ENCODE data around the gene KCNH2. TPM values are rescaled to one million over a fixed set of nuclear protein-coding genes. Genes with fewer than 3 reads are reported as not detected.
"Not testable (repeated sequence)": the region's sequence is repeated elsewhere in the genome, so short reads cannot be mapped to it uniquely, and the experiment has no call there.

The KCNH2 gene
- 0.94 TPM for total RNA-seq

- peaks cover 34% of the 10 kb centered on the region for H3K4me1 ChIP-seq (ENCODE audit: insufficient read depth, low read length)
- H3K9me3 ChIP-seq (ENCODE audit: low read depth, low read length): no peaks in the 10 kb centered on the region
- no peak within 1 kb of the TSS for H3K4me3 ChIP-seq (ENCODE audit: low read length)
- peaks cover 58% of the 10 kb centered on the region for H3K27me3 ChIP-seq (ENCODE audit: insufficient read depth, low read length)
These were observed at the start of gene KCNH2 for GRCh38 chr7:150978126-150978789. Gene KCNH2, minus strand, starts transcription at chr7:150978321. Its CDS starts 408 bp downstream, at chr7:150977913.

- Histone ChIP-seq H3K4me3 (ENCODE audit: low read length) (peak overlapping the region; percentile 65), H3K4me1 (ENCODE audit: insufficient read depth, low read length) (peaks cover 18% of the 10 kb centered on the region)
- H3K9me3 ChIP-seq (ENCODE audit: low read depth, low read length); H3K27me3 ChIP-seq (ENCODE audit: insufficient read depth, low read length): not testable (repeated sequence)
These were observed 49.6 kb upstream of the KCNH2 start for GRCh38 chr7:151027728-151028130.

- H3K4me1 ChIP-seq (ENCODE audit: insufficient read depth, low read length): peaks cover 18% of the 10 kb centered on the region
- H3K9me3 ChIP-seq (ENCODE audit: low read depth, low read length); H3K4me3 ChIP-seq (ENCODE audit: low read length); H3K27me3 ChIP-seq (ENCODE audit: insufficient read depth, low read length): not testable (repeated sequence)
These were observed 48.9 kb upstream of the KCNH2 start for GRCh38 chr7:151026771-151027727.

GRCh38 chr7:151025924-151026671 lies 48.0 kb upstream of the KCNH2 start:
- H3K9me3 ChIP-seq (ENCODE audit: low read depth, low read length): no peaks in the 10 kb centered on the region

GRCh38 chr7:151024435-151025056 lies 46.4 kb upstream of the KCNH2 start, which contains the start of gene ATG9B:
Gene ATG9B, minus strand, starts transcription at chr7:151024494. Its CDS starts 71 bp downstream, at chr7:151024423.
- Histone ChIP-seq H3K27me3 (ENCODE audit: insufficient read depth, low read length) (peaks cover 14% of the 10 kb centered on the region), H3K4me3 (ENCODE audit: low read length) (no peak within 1 kb of the TSS), H3K4me1 (ENCODE audit: insufficient read depth, low read length) (peaks cover 16% of the 10 kb centered on the region), H3K9me3 (ENCODE audit: low read depth, low read length) (no peaks in the 10 kb centered on the region)

More at GRCh38 chr7:151025924-151026671, 48.0 kb upstream of the KCNH2 start:
- Histone ChIP-seq H3K4me3 (ENCODE audit: low read length) (no peak overlapping the region), H3K4me1 (ENCODE audit: insufficient read depth, low read length) (peaks cover 18% of the 10 kb centered on the region), H3K27me3 (ENCODE audit: insufficient read depth, low read length) (no peaks in the 10 kb centered on the region)

- H3K4me3 ChIP-seq (ENCODE audit: low read length): no peak overlapping the region
- H3K9me3 ChIP-seq (ENCODE audit: low read depth, low read length): no peaks in the 10 kb centered on the region
- peaks cover 23% of the 10 kb centered on the region for H3K27me3 ChIP-seq (ENCODE audit: insufficient read depth, low read length)
- peaks cover 18% of the 10 kb centered on the region for H3K4me1 ChIP-seq (ENCODE audit: insufficient read depth, low read length)
These were observed 45.1 kb upstream of the KCNH2 start for GRCh38 chr7:151023232-151023631.

GRCh38 chr7:151020231-151020630 lies 42.1 kb upstream of the KCNH2 start:
- Histone ChIP-seq H3K4me1 (ENCODE audit: insufficient read depth, low read length) (peaks cover 27% of the 10 kb centered on the region), H3K9me3 (ENCODE audit: low read depth, low read length) (no peaks in the 10 kb centered on the region), H3K27me3 (ENCODE audit: insufficient read depth, low read length) (peaks cover 24% of the 10 kb centered on the region), H3K4me3 (ENCODE audit: low read length) (no peak overlapping the region)

GRCh38 chr7:151019130-151019447 lies 41.0 kb upstream of the KCNH2 start:
- peaks cover 24% of the 10 kb centered on the region for H3K27me3 ChIP-seq (ENCODE audit: insufficient read depth, low read length)
- no peak overlapping the region for H3K4me3 ChIP-seq (ENCODE audit: low read length)
- H3K4me1 ChIP-seq (ENCODE audit: insufficient read depth, low read length): peaks cover 39% of the 10 kb centered on the region

GRCh38 chr7:151018421-151019129 lies 40.5 kb upstream of the KCNH2 start:
- H3K4me3 ChIP-seq (ENCODE audit: low read length): no peak overlapping the region
- peaks cover 24% of the 10 kb centered on the region for H3K27me3 ChIP-seq (ENCODE audit: insufficient read depth, low read length)
- H3K9me3 ChIP-seq (ENCODE audit: low read depth, low read length): no peaks in the 10 kb centered on the region
- peaks cover 44% of the 10 kb centered on the region for H3K4me1 ChIP-seq (ENCODE audit: insufficient read depth, low read length)

More at GRCh38 chr7:151019130-151019447, 41.0 kb upstream of the KCNH2 start:
- H3K9me3 ChIP-seq (ENCODE audit: low read depth, low read length): no peaks in the 10 kb centered on the region

GRCh38 chr7:151017953-151018420 lies 39.9 kb upstream of the KCNH2 start:
- no peaks in the 10 kb centered on the region for H3K9me3 ChIP-seq (ENCODE audit: low read depth, low read length)
- H3K27me3 ChIP-seq (ENCODE audit: insufficient read depth, low read length): peaks cover 26% of the 10 kb centered on the region
- H3K4me1 ChIP-seq (ENCODE audit: insufficient read depth, low read length): peaks cover 47% of the 10 kb centered on the region
- H3K4me3 ChIP-seq (ENCODE audit: low read length): no peak overlapping the region

- Histone ChIP-seq H3K27me3 (ENCODE audit: insufficient read depth, low read length) (peaks cover 30% of the 10 kb centered on the region), H3K4me1 (ENCODE audit: insufficient read depth, low read length) (peaks cover 52% of the 10 kb centered on the region), H3K9me3 (ENCODE audit: low read depth, low read length) (no peaks in the 10 kb centered on the region), H3K4me3 (ENCODE audit: low read length) (no peak overlapping the region)
These were observed 39.3 kb upstream of the KCNH2 start for GRCh38 chr7:151017370-151017952.

GRCh38 chr7:151016942-151017341 lies 38.8 kb upstream of the KCNH2 start:
- H3K4me3 ChIP-seq (ENCODE audit: low read length): no peak overlapping the region
- H3K27me3 ChIP-seq (ENCODE audit: insufficient read depth, low read length): peaks cover 33% of the 10 kb centered on the region
- peaks cover 57% of the 10 kb centered on the region for H3K4me1 ChIP-seq (ENCODE audit: insufficient read depth, low read length)
- H3K9me3 ChIP-seq (ENCODE audit: low read depth, low read length): no peaks in the 10 kb centered on the region

GRCh38 chr7:151016505-151016904 lies 38.4 kb upstream of the KCNH2 start:
- no peaks in the 10 kb centered on the region for H3K9me3 ChIP-seq (ENCODE audit: low read depth, low read length)
- H3K27me3 ChIP-seq (ENCODE audit: insufficient read depth, low read length): peaks cover 33% of the 10 kb centered on the region
- H3K4me3 ChIP-seq (ENCODE audit: low read length): no peak overlapping the region
- H3K4me1 ChIP-seq (ENCODE audit: insufficient read depth, low read length): peaks cover 57% of the 10 kb centered on the region

GRCh38 chr7:151015967-151016366 lies 37.8 kb upstream of the KCNH2 start:
- Histone ChIP-seq H3K27me3 (ENCODE audit: insufficient read depth, low read length) (peaks cover 33% of the 10 kb centered on the region), H3K4me1 (ENCODE audit: insufficient read depth, low read length) (peaks cover 60% of the 10 kb centered on the region), H3K4me3 (ENCODE audit: low read length) (no peak overlapping the region), H3K9me3 (ENCODE audit: low read depth, low read length) (no peaks in the 10 kb centered on the region)
